T-helper 2 cell (primary cell): ENCODE data around the gene LMOD3.

Experiments used
- DNase-seq, 5 experiments: peaks; one replicate each; pipeline versions ENCODE4 v3.0.0 to v3.0.0-alpha.2; 2012 to 2022

Gene LMOD3

DNA sequence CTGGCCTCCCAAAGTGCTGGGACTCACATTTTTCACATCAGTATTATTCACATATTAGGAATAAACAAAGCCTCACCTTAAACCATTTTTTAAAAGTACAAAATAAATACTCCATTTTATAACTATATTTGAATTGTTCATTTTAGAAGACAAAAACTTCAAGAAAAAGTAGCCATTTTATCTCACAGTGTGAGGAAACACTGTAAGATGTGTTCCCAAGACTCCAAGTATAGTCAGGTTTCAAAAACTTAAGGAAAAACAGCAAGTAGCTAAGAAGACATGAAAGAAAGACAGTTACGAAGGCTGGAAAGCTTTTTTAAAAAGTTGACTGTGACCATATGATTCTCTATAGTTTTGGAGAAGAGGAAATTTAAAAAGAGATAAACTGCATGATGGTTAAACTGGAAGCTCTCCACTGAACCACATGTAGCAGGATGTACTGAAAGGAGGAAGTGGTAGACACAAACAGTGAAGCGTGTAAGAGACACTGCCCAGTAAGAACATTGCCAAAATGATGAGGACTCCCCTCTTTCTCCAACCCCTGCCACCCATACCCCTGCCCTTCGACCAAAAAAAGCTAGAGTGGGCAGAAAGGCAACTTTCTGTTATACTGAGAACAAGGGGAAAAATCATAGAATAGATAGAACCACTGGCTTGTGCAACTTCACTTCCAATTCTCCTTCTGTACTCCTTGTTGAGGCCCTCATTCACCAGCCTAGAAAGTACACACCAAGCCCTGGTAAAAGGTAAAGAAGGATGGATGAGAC, 64.0 kb downstream of the LMOD3 start:
- peak in 1 of 5 experiments; percentile 88 for DNase-seq
